ENCODE measurements around the gene NPM1. TPM values are rescaled to one million over a fixed set of nuclear protein-coding genes. Genes with fewer than 3 reads are reported as not detected.
"Not testable (repeated sequence)": the region's sequence is repeated elsewhere in the genome, so short reads cannot be mapped to it uniquely, and the experiment has no call there.

NPM1 gene
- total RNA-seq, 1 donor from 2014 or later, result 1,650 TPM

- Mint-ChIP-seq H3K27ac (no peak overlapping the region), H3K4me3 (no peak overlapping the region), H3K36me3 (no peaks in the 10 kb centered on the region), H3K4me1 (ENCODE audit: unreplicated experiment) (no peaks in the 10 kb centered on the region), H3K9me3 (no peaks in the 10 kb centered on the region), H3K27me3 (no peaks in the 10 kb centered on the region)
- no peak for DNase-seq (ENCODE audit: extremely low spot score, unreplicated experiment)
- TF ChIP-seq CTCF (conservative IDR thresholded peaks at IDR 0.05), result no peak
Measured at GRCh38 chr5:171351536-171352073, 36.0 kb upstream of the NPM1 start.

- Mint-ChIP-seq H3K4me3 (no peak overlapping the region), H3K36me3 (no peaks in the 10 kb centered on the region), H3K9me3 (no peaks in the 10 kb centered on the region)
Measured at GRCh38 chr5:171355302-171355724, 32.3 kb upstream of the NPM1 start.

GRCh38 chr5:171357843-171358242 lies 29.8 kb upstream of the NPM1 start:
- no peaks in the 10 kb centered on the region for H3K27me3 Mint-ChIP-seq
- no peak overlapping the region for H3K27ac Mint-ChIP-seq
- no peaks in the 10 kb centered on the region for H3K36me3 Mint-ChIP-seq
- no peak for TF ChIP-seq CTCF (conservative IDR thresholded peaks at IDR 0.05)
- no peak overlapping the region for H3K4me3 Mint-ChIP-seq
- H3K4me1 Mint-ChIP-seq (ENCODE audit: unreplicated experiment), result no peaks in the 10 kb centered on the region
- DNase-seq (ENCODE audit: extremely low spot score, unreplicated experiment), result no peak
- no peaks in the 10 kb centered on the region for H3K9me3 Mint-ChIP-seq

More at GRCh38 chr5:171355302-171355724, 32.3 kb upstream of the NPM1 start:
- H3K27me3 Mint-ChIP-seq, result no peaks in the 10 kb centered on the region
- DNase-seq (ENCODE audit: extremely low spot score, unreplicated experiment), result no peak
- no peak for TF ChIP-seq CTCF (conservative IDR thresholded peaks at IDR 0.05)
- no peaks in the 10 kb centered on the region for H3K4me1 Mint-ChIP-seq (ENCODE audit: unreplicated experiment)
- no peak overlapping the region for H3K27ac Mint-ChIP-seq

- H3K36me3 Mint-ChIP-seq; H3K27ac Mint-ChIP-seq; DNase-seq (ENCODE audit: extremely low spot score, unreplicated experiment); H3K4me3 Mint-ChIP-seq; H3K9me3 Mint-ChIP-seq; H3K27me3 Mint-ChIP-seq; H3K4me1 Mint-ChIP-seq (ENCODE audit: unreplicated experiment): not testable (repeated sequence)
Measured at GRCh38 chr5:171361151-171361550, 26.5 kb upstream of the NPM1 start.

GRCh38 chr5:171363249-171363648 lies 24.4 kb upstream of the NPM1 start:
- H3K4me3 Mint-ChIP-seq; H3K9me3 Mint-ChIP-seq; H3K36me3 Mint-ChIP-seq; H3K4me1 Mint-ChIP-seq (ENCODE audit: unreplicated experiment); DNase-seq (ENCODE audit: extremely low spot score, unreplicated experiment); H3K27ac Mint-ChIP-seq; H3K27me3 Mint-ChIP-seq: not testable (repeated sequence)

- Mint-ChIP-seq H3K27me3 (peaks cover 3% of the 10 kb centered on the region), H3K36me3 (no peaks in the 10 kb centered on the region), H3K9me3 (no peaks in the 10 kb centered on the region), H3K4me3 (no peak overlapping the region), H3K27ac (no peak overlapping the region), H3K4me1 (ENCODE audit: unreplicated experiment) (no peaks in the 10 kb centered on the region)
- no peak for TF ChIP-seq CTCF (conservative IDR thresholded peaks at IDR 0.05)
- DNase-seq (ENCODE audit: extremely low spot score, unreplicated experiment), result no peak
Measured at GRCh38 chr5:171363846-171364245, 23.8 kb upstream of the NPM1 start.

GRCh38 chr5:171365351-171365750 lies 22.3 kb upstream of the NPM1 start:
- TF ChIP-seq CTCF (conservative IDR thresholded peaks at IDR 0.05), result peak; percentile 68
- H3K27me3 Mint-ChIP-seq, result peaks cover 3% of the 10 kb centered on the region
- H3K36me3 Mint-ChIP-seq, result no peaks in the 10 kb centered on the region
- H3K4me1 Mint-ChIP-seq (ENCODE audit: unreplicated experiment), result no peaks in the 10 kb centered on the region
- DNase-seq (ENCODE audit: extremely low spot score, unreplicated experiment), result no peak
- H3K4me3 Mint-ChIP-seq, result no peak overlapping the region
- H3K27ac Mint-ChIP-seq, result no peak overlapping the region
- H3K9me3 Mint-ChIP-seq, result no peaks in the 10 kb centered on the region
